Naive thymus-derived CD4-positive, alpha-beta T cell (primary cell): Measurements from ENCODE around the gene TMEM174. TPM values are rescaled to one million over a fixed set of nuclear protein-coding genes. Genes with fewer than 3 reads are reported as not detected.

ENCODE experiments used
- ATAC-seq: fragments of 150-1000 bp; cut with Tn5 transposase; 2 replicates; pipeline ENCODE4 v1.10.0; 2021; ENCODE audit warnings: mild to moderate bottlenecking, moderate library complexity
- CTCF ChIA-PET: fragments of 350-600 bp; sonication (Branson Sonifier 250); formaldehyde crosslinking; loops from one replicate; lab custom pipeline; 2021; ENCODE audit warnings: antibody characterized with exemption; lab: Charles Lee
- POLR2A ChIA-PET: fragments of 350-600 bp; sonication (Branson Sonifier 250); formaldehyde crosslinking; loops from one replicate; lab custom pipeline; 2021; ENCODE audit warnings: antibody characterized with exemption, inconsistent platforms; lab: Charles Lee
- DNase-seq, 9 donors: peaks; one replicate each; pipeline versions ENCODE4 v3.0.0 to v3.0.0-alpha.2; 2020 to 2022; ENCODE audit warnings: mixed read lengths in 1 of 9
- H3K27ac ChIP-seq: one replicate; pipeline ENCODE4 v1.7.0; 2013; ENCODE audit warnings: mild to moderate bottlenecking, low read depth, low read length, moderate library complexity
- H3K27me3 ChIP-seq, 2 donors: one replicate each; pipeline ENCODE4 v1.7.0; 2013; ENCODE audit warnings: low read length in 2 of 2, mild to moderate bottlenecking in 2 of 2, moderate library complexity in 2 of 2; ENCODE audit not compliant: control insufficient read depth in 2 of 2, insufficient read depth in 2 of 2
- H3K36me3 ChIP-seq, 3 experiments: 1 replicate in 2 of 3; 2 replicates in 1 of 3; pipeline ENCODE4 v1.7.0; 2013; ENCODE audit warnings: low read length in 3 of 3, mild to moderate bottlenecking in 3 of 3, moderate library complexity in 1 of 3; ENCODE audit not compliant: insufficient read depth in 3 of 3, control insufficient read depth in 2 of 3
- H3K4me1 ChIP-seq, 2 donors: one replicate each; pipeline ENCODE4 v1.7.0; 2013; ENCODE audit warnings: low read length in 2 of 2, mild to moderate bottlenecking in 2 of 2, moderate library complexity in 1 of 2; ENCODE audit not compliant: control insufficient read depth in 2 of 2, insufficient read depth in 2 of 2
- H3K4me3 ChIP-seq: 2 replicates; pipeline ENCODE4 v1.7.0; 2013; ENCODE audit warnings: mild to moderate bottlenecking, low read length
- H3K9me3 ChIP-seq, 3 experiments: 1 replicate in 2 of 3; 2 replicates in 1 of 3; pipeline ENCODE4 v1.7.0; 2013; ENCODE audit warnings: low read length in 3 of 3; ENCODE audit not compliant: control insufficient read depth in 2 of 3
- H3K27ac Mint-ChIP-seq, 9 donors: one replicate each; pipeline ENCODE4 v1.8.0; 2020 to 2022; ENCODE audit warnings: mixed read lengths in 9 of 9, mild to moderate bottlenecking in 8 of 9, moderate library complexity in 5 of 9, inconsistent platforms in 2 of 9
- H3K27me3 Mint-ChIP-seq, 5 donors: one replicate each; pipeline ENCODE4 v1.8.0; 2021 to 2022; ENCODE audit warnings: mixed read lengths in 5 of 5, mild to moderate bottlenecking in 1 of 5
- H3K36me3 Mint-ChIP-seq, 5 donors: one replicate each; pipeline ENCODE4 v1.8.0; 2020 to 2022; ENCODE audit warnings: mixed read lengths in 5 of 5, mild to moderate bottlenecking in 3 of 5, inconsistent platforms in 1 of 5
- H3K4me1 Mint-ChIP-seq, 7 donors: one replicate each; pipeline ENCODE4 v1.8.0; 2020 to 2022; ENCODE audit warnings: mixed read lengths in 7 of 7, mild to moderate bottlenecking in 3 of 7, inconsistent platforms in 1 of 7
- H3K4me3 Mint-ChIP-seq, 10 donors: one replicate each; pipeline ENCODE4 v1.8.0; 2020 to 2022; ENCODE audit warnings: mild to moderate bottlenecking in 10 of 10, mixed read lengths in 10 of 10, moderate library complexity in 6 of 10, inconsistent platforms in 2 of 10
- H3K9me3 Mint-ChIP-seq, 11 donors: one replicate each; pipeline ENCODE4 v1.8.0; 2020 to 2022; ENCODE audit warnings: mixed read lengths in 11 of 11, mild to moderate bottlenecking in 4 of 11, inconsistent platforms in 1 of 11, moderate library complexity in 1 of 11
- intact Hi-C, 2 donors: fragments of 100-400 bp; cut with micrococcal nuclease; formaldehyde crosslinking; loops; one replicate each; pipeline ENCODE4 v1.15.1; 2023
- polyA plus RNA-seq, 2 donors: library from polyadenylated mRNA; unstranded; fragments of 300-500 nt; fragmentation: Illumina TruSeq; gene quantifications; one replicate each; pipeline ENCODE4 v1.2.3, GENCODE V29; 2021
- total RNA-seq, 6 experiments: library from RNA in 5 of 6; stranded (reverse) in 5 of 6; gene quantifications; 1 replicate in 5 of 6; 2 replicates in 1 of 6; pipeline ENCODE4 v1.2.3 and lab custom pipeline; 2021 to 2026

TMEM174 gene
- total and polyA plus RNA-seq, 7 experiments from 2014 or later = not detected

- Histone ChIP-seq H3K9me3 (no peaks in the 10 kb centered on the region), H3K4me1 (peaks cover 17 to 31% of the 10 kb centered on the region in 2 donors), H3K27me3 (peaks cover 10 to 29% of the 10 kb centered on the region in 2 donors), H3K4me3 (no peak overlapping the region), H3K27ac (no peak overlapping the region), H3K36me3 (no peaks in the 10 kb centered on the region)
- ChIA-PET POLR2A (no interaction called here), CTCF (no interaction called here)
- Mint-ChIP-seq H3K36me3 (peaks cover 0 to 3% (median 0%) of the 10 kb centered on the region in 5 donors), H3K9me3 (peaks cover 0 to 1% (median 0%) of the 10 kb centered on the region in 11 donors), H3K4me3 (no peak overlapping the region), H3K27me3 (peaks cover 58 to 92% (median 80%) of the 10 kb centered on the region in 5 donors), H3K4me1 (peaks cover 24 to 41% (median 35%) of the 10 kb centered on the region in 7 donors), H3K27ac (no peak overlapping the region)
- DNase-seq = no peak
- ATAC-seq = no peak
- intact Hi-C loops = no loop called here
Observed at GRCh38 chr5:73158313-73158712, 14.7 kb upstream of the TMEM174 start.

DNA sequence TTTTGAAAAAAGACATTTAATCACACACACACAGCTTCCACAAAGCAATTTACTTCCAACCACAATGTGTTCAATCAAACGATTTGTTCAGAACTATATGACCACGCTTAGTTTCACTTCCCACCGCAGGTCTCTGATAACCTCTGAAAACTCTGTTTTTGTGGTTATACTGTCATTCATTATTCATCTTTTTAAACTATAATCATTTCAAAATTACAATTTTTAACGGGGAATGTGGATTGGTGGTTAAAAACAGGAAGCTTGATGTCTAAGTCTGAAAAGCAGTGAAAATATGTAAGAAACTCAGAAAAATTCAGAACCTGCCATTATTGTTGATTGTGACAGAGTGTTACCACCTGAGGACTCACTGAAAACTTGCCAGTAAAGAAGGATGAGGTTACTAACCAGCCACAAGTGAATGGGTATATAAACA lies 12.7 kb upstream of the TMEM174 start:
- no peaks in the 10 kb centered on the region for H3K36me3 ChIP-seq
- no peak overlapping the region for H3K4me3 ChIP-seq
- no peaks in the 10 kb centered on the region for H3K9me3 ChIP-seq
- intact Hi-C loops = loop anchor here in 1 of 2 donors (2.0 kb wide), 2 partner anchors 205 to 229 kb away; no protein-coding TSS in a partner anchor
- peaks cover 17 to 31% of the 10 kb centered on the region in 2 donors for H3K4me1 ChIP-seq
- POLR2A ChIA-PET = no interaction called here
- no peak overlapping the region for H3K27ac ChIP-seq
- Mint-ChIP-seq H3K9me3 (peaks cover 0 to 1% (median 0%) of the 10 kb centered on the region in 11 donors), H3K36me3 (peaks cover 0 to 3% (median 0%) of the 10 kb centered on the region in 5 donors), H3K27ac (peak overlapping the region; percentile 7 to 87 (median 61)), H3K4me1 (peaks cover 21 to 41% (median 35%) of the 10 kb centered on the region in 7 donors), H3K27me3 (peaks cover 52 to 88% (median 77%) of the 10 kb centered on the region in 5 donors), H3K4me3 (peak overlapping the region in 9 of 10 donors; percentile 37 to 74 (median 63))
- peak; percentile 92 for ATAC-seq
- H3K27me3 ChIP-seq = peaks cover 10 to 24% of the 10 kb centered on the region in 2 donors
- peak in 8 of 9 donors; percentile 59 to 83 (median 76) for DNase-seq
- CTCF ChIA-PET = interaction anchor here (0.7 kb wide), 1 partner anchor 56 kb away, joined by 3 read pairs; no protein-coding TSS in a partner anchor

GRCh38 chr5:73170522-73170921 lies 2.5 kb upstream of the TMEM174 start:
- DNase-seq (no peak), ATAC-seq (no peak)
- POLR2A ChIA-PET = no interaction called here
- H3K4me1 Mint-ChIP-seq = peaks cover 0 to 4% (median 0%) of the 10 kb centered on the region in 7 donors
- Histone ChIP-seq H3K27me3 (peaks cover 0 to 6% of the 10 kb centered on the region in 2 donors), H3K36me3 (no peaks in the 10 kb centered on the region), H3K4me1 (no peaks in the 10 kb centered on the region), H3K4me3 (no peak overlapping the region), H3K27ac (no peak overlapping the region), H3K9me3 (no peaks in the 10 kb centered on the region)
- no peak overlapping the region for H3K27ac Mint-ChIP-seq
- CTCF ChIA-PET = no interaction called here
- H3K36me3 Mint-ChIP-seq = no peaks in the 10 kb centered on the region
- intact Hi-C loops = loop anchor here in 1 of 2 donors (1.0 kb wide), 1 partner anchor 87 kb away; no protein-coding TSS in a partner anchor
- H3K4me3 Mint-ChIP-seq = no peak overlapping the region
- H3K9me3 Mint-ChIP-seq = peaks cover 0 to 14% (median 3%) of the 10 kb centered on the region in 11 donors
- H3K27me3 Mint-ChIP-seq = peaks cover 76 to 91% (median 84%) of the 10 kb centered on the region in 5 donors

- ATAC-seq (no peak), DNase-seq (no peak)
- Mint-ChIP-seq H3K9me3 (peaks cover 0 to 14% (median 3%) of the 10 kb centered on the region in 11 donors), H3K27me3 (peaks cover 75 to 89% (median 81%) of the 10 kb centered on the region in 5 donors), H3K4me3 (no peak overlapping the region), H3K4me1 (peaks cover 0 to 4% (median 0%) of the 10 kb centered on the region in 7 donors), H3K36me3 (no peaks in the 10 kb centered on the region), H3K27ac (no peak overlapping the region)
- ChIA-PET CTCF (no interaction called here), POLR2A (no interaction called here)
- no peaks in the 10 kb centered on the region for H3K36me3 ChIP-seq
- H3K27ac ChIP-seq = no peak overlapping the region
- no peaks in the 10 kb centered on the region for H3K4me1 ChIP-seq
- peaks cover 0 to 6% of the 10 kb centered on the region in 2 donors for H3K27me3 ChIP-seq
- intact Hi-C loops = no loop called here
- H3K9me3 ChIP-seq = no peaks in the 10 kb centered on the region
- no peak overlapping the region for H3K4me3 ChIP-seq
Observed at GRCh38 chr5:73171495-73171894, 1.5 kb upstream of the TMEM174 start.

- Mint-ChIP-seq H3K9me3 (peaks cover 0 to 14% (median 0%) of the 10 kb centered on the region in 11 donors), H3K27me3 (peaks cover 76 to 85% (median 82%) of the 10 kb centered on the region in 5 donors), H3K36me3 (no peaks in the 10 kb centered on the region), H3K27ac (no peak overlapping the region), H3K4me1 (peaks cover 0 to 4% (median 0%) of the 10 kb centered on the region in 7 donors), H3K4me3 (no peak overlapping the region)
- CTCF ChIA-PET = no interaction called here
- H3K4me3 ChIP-seq = no peak overlapping the region
- H3K4me1 ChIP-seq = no peaks in the 10 kb centered on the region
- DNase-seq = no peak
- no peak for ATAC-seq
- intact Hi-C loops = no loop called here
- H3K9me3 ChIP-seq = no peaks in the 10 kb centered on the region
- H3K27ac ChIP-seq = no peak overlapping the region
- peaks cover 0 to 6% of the 10 kb centered on the region in 2 donors for H3K27me3 ChIP-seq
- POLR2A ChIA-PET = no interaction called here
- H3K36me3 ChIP-seq = no peaks in the 10 kb centered on the region
Observed at GRCh38 chr5:73174100-73174815, 1.3 kb downstream of the TMEM174 start.

GRCh38 chr5:73176250-73176649 lies 3.3 kb downstream of the TMEM174 start:
- Mint-ChIP-seq H3K4me1 (peaks cover 0 to 2% (median 0%) of the 10 kb centered on the region in 7 donors), H3K27me3 (peaks cover 76 to 95% (median 82%) of the 10 kb centered on the region in 5 donors), H3K9me3 (peaks cover 0 to 2% (median 0%) of the 10 kb centered on the region in 11 donors), H3K4me3 (no peak overlapping the region), H3K36me3 (no peaks in the 10 kb centered on the region), H3K27ac (no peak overlapping the region)
- Histone ChIP-seq H3K27me3 (peaks cover 0 to 6% of the 10 kb centered on the region in 2 donors), H3K36me3 (no peaks in the 10 kb centered on the region), H3K4me3 (no peak overlapping the region), H3K9me3 (no peaks in the 10 kb centered on the region), H3K4me1 (no peaks in the 10 kb centered on the region), H3K27ac (no peak overlapping the region)
- ChIA-PET POLR2A (no interaction called here), CTCF (no interaction called here)
- ATAC-seq = no peak
- no peak for DNase-seq
- intact Hi-C loops = no loop called here
